OCI-LY1 (cell line): ENCODE measurements around the gene MPZ.

ENCODE experiments used
- H2AFZ ChIP-seq: fragments of 200-600 bp; sonication (generic), shearing (Covaris generic); 2 replicates; pipeline ENCODE4 v1.6.0; 2014; ENCODE audit warnings: antibody characterized with exemption, mild to moderate bottlenecking, low read length
- H3F3A ChIP-seq: fragments of 200-600 bp; sonication (generic), shearing (Covaris generic); 2 replicates; pipeline ENCODE4 v1.6.0; 2014; ENCODE audit warnings: mild to moderate bottlenecking, antibody characterized with exemption, low read length, moderate library complexity; ENCODE audit not compliant: insufficient read depth
- H3K27ac ChIP-seq: fragments of 200-600 bp; sonication (generic); 2 replicates; pipeline ENCODE4 v1.5.1; 2014; ENCODE audit warnings: low read length, mixed run types, mild to moderate bottlenecking, low read depth; ENCODE audit not compliant: poor library complexity, severe bottlenecking
- H3K27me3 ChIP-seq: fragments of 200-600 bp; sonication (generic); 2 replicates; pipeline ENCODE4 v1.6.0; 2014; ENCODE audit warnings: antibody characterized with exemption, mild to moderate bottlenecking, low read length, moderate library complexity; ENCODE audit not compliant: insufficient read depth
- H3K36me3 ChIP-seq: fragments of 200-600 bp; sonication (generic); 2 replicates; pipeline ENCODE4 v1.6.1; 2014; ENCODE audit warnings: mild to moderate bottlenecking, antibody characterized with exemption, low read length, moderate library complexity, mixed read lengths; ENCODE audit not compliant: insufficient read depth
- H3K4me1 ChIP-seq: fragments of 200-600 bp; sonication (generic); 2 replicates; pipeline ENCODE4 v1.5.1; 2014; ENCODE audit warnings: mild to moderate bottlenecking, low read length, moderate library complexity; ENCODE audit not compliant: insufficient read depth, severe bottlenecking
- H3K4me2 ChIP-seq: fragments of 200-600 bp; sonication (generic), shearing (Covaris generic); 2 replicates; pipeline ENCODE4 v1.6.1; 2014; ENCODE audit warnings: low read length
- H3K4me3 ChIP-seq: fragments of 200-600 bp; sonication (generic); 2 replicates; pipeline ENCODE4 v1.5.1; 2014; ENCODE audit warnings: low read length, low read depth, mild to moderate bottlenecking, mixed read lengths; ENCODE audit not compliant: poor library complexity, severe bottlenecking
- H3K79me2 ChIP-seq: fragments of 200-600 bp; shearing (Covaris generic); 2 replicates; pipeline ENCODE4 v1.6.1; 2016; ENCODE audit warnings: mixed run types, low read length, mixed read lengths; ENCODE audit not compliant: insufficient read depth
- H3K9ac ChIP-seq: fragments of 200-600 bp; sonication (generic), shearing (Covaris generic); 2 replicates; pipeline ENCODE4 v1.6.1; 2014; ENCODE audit warnings: mild to moderate bottlenecking, low read length, mixed read lengths
- H3K9me2 ChIP-seq: fragments of 200-600 bp; sonication (generic), shearing (Covaris generic); 2 replicates; pipeline ENCODE4 v1.6.1; 2014; ENCODE audit warnings: low read depth, mild to moderate bottlenecking, low read length, mixed read lengths
- H3K9me3 ChIP-seq: fragments of 200-600 bp; shearing (Covaris generic); 2 replicates; pipeline ENCODE4 v1.6.1; 2014; ENCODE audit warnings: low read length, mixed read lengths
- H4K20me1 ChIP-seq: fragments of 200-600 bp; sonication (generic), shearing (Covaris generic); 2 replicates; pipeline ENCODE4 v1.6.0; 2016; ENCODE audit warnings: mild to moderate bottlenecking, low read length; ENCODE audit not compliant: insufficient read depth
- CTCF ChIP-seq: fragments of 200-600 bp; sonication (generic), shearing (Covaris generic); IDR thresholded peaks from 2 replicates; pipeline ENCODE4 v1.5.1; 2017; ENCODE audit warnings: mild to moderate bottlenecking, antibody characterized with exemption, low read length, moderate library complexity, mixed read lengths
- EZH2 ChIP-seq: fragments of 200-600 bp; sonication (generic), shearing (Covaris generic); IDR thresholded peaks from 2 replicates; pipeline ENCODE4 v1.8.0; 2017; ENCODE audit warnings: borderline replicate concordance, mixed run types, mild to moderate bottlenecking, antibody characterized with exemption, low read length, moderate library complexity, mixed read lengths

The MPZ gene

GRCh38 chr1:161309868-161310267 is at the start of gene MPZ:
Gene MPZ, minus strand, starts transcription at chr1:161309968. Its CDS starts 63 bp downstream, at chr1:161309905.
- TF ChIP-seq CTCF, result no peak
- Histone ChIP-seq H3K36me3 (no peaks in the 10 kb centered on the region), H3K27ac (no peak within 1 kb of the TSS), H2AFZ (no peak within 1 kb of the TSS), H3K9me3 (no peaks in the 10 kb centered on the region), H3K4me3 (no peak within 1 kb of the TSS), H3K27me3 (no peaks in the 10 kb centered on the region), H3K4me1 (peaks cover 33% of the 10 kb centered on the region), H3K9ac (no peak within 1 kb of the TSS), H3K79me2 (peaks cover 4% of the 10 kb centered on the region; the same call in 1 of the 2 replicates), H3F3A (no peaks in the 10 kb centered on the region; the same call in 1 of the 2 replicates), H4K20me1 (no peaks in the 10 kb centered on the region), H3K4me2 (no peak within 1 kb of the TSS), H3K9me2 (no peaks in the 10 kb centered on the region)

GRCh38 chr1:161359291-161359690 is 49.5 kb upstream of the MPZ start:
- no peaks in the 10 kb centered on the region for H3K79me2 ChIP-seq
- H3K27me3 ChIP-seq, result no peaks in the 10 kb centered on the region
- H4K20me1 ChIP-seq, result no peaks in the 10 kb centered on the region
- peaks cover 18% of the 10 kb centered on the region for H3K36me3 ChIP-seq
- H3K4me1 ChIP-seq, result no peaks in the 10 kb centered on the region
- no peak overlapping the region for H2AFZ ChIP-seq
- no peaks in the 10 kb centered on the region for H3K9me2 ChIP-seq
- H3K27ac ChIP-seq, result no peak overlapping the region
- H3K9ac ChIP-seq, result no peak overlapping the region
- no peak overlapping the region for H3K4me3 ChIP-seq
- H3F3A ChIP-seq, result no peaks in the 10 kb centered on the region
- no peaks in the 10 kb centered on the region for H3K9me3 ChIP-seq
- no peak overlapping the region for H3K4me2 ChIP-seq
- no peak for TF ChIP-seq EZH2
- no peak for TF ChIP-seq CTCF

- Histone ChIP-seq H3K27ac (no peak overlapping the region), H3K36me3 (peaks cover 19% of the 10 kb centered on the region), H2AFZ (no peak overlapping the region), H3K4me2 (no peak overlapping the region), H4K20me1 (no peaks in the 10 kb centered on the region), H3F3A (no peaks in the 10 kb centered on the region), H3K9ac (no peak overlapping the region), H3K27me3 (no peaks in the 10 kb centered on the region), H3K9me3 (no peaks in the 10 kb centered on the region), H3K4me1 (no peaks in the 10 kb centered on the region), H3K79me2 (no peaks in the 10 kb centered on the region), H3K4me3 (no peak overlapping the region), H3K9me2 (no peaks in the 10 kb centered on the region)
- TF ChIP-seq CTCF (no peak), EZH2 (no peak)
Observed at GRCh38 chr1:161357073-161357472, 47.3 kb upstream of the MPZ start.
